LHCN-M2 (cell line): ENCODE results near the gene ELL2. TPM values are rescaled to one million over a fixed set of nuclear protein-coding genes. Genes with fewer than 3 reads are reported as not detected.
"Not testable (repeated sequence)": the region's sequence is repeated elsewhere in the genome, so short reads cannot be mapped to it uniquely, and the experiment has no call there.

Experiments used
- DNase-seq: peaks from one replicate; pipeline ENCODE4 v3.0.0-alpha.2; 2012; ENCODE audit warnings: low read depth
- total RNA-seq: library from RNA; depleted of rRNA; stranded (reverse); fragments of >200 nt; gene quantifications from 2 replicates; pipeline ENCODE4 v1.2.3, GENCODE V29; 2014

ELL2 gene
- total RNA-seq, 1 experiment from 2014 or later = 84.1 TPM

- DNase-seq = peak; percentile 85
Measured at GRCh38 chr5:95861864-95862561, 99.6 kb downstream of the ELL2 start.

- DNase-seq = peak; percentile 98
Measured at GRCh38 chr5:95861221-95861863, 100.3 kb downstream of the ELL2 start.

DNA sequence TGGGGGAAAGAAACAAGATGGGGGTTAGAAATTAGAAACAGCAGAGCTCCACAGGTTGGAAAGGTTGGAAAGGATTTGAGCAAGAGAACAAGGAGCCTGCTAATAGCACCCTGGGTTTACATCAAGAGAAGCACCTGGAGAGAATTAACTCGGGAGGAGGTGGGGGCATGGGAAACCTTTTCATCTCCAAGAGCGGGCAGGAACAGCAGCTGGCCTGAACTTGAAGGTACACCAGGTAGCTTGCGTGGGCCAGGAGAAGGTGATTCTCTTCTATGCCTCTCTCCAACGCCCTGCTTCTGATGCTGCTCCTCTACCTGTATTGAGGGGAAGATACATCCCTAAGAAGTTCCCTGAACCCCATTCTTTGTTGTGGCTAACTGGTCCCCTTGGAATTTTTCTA, 102.0 kb downstream of the ELL2 start:
- no peak for DNase-seq

DNA sequence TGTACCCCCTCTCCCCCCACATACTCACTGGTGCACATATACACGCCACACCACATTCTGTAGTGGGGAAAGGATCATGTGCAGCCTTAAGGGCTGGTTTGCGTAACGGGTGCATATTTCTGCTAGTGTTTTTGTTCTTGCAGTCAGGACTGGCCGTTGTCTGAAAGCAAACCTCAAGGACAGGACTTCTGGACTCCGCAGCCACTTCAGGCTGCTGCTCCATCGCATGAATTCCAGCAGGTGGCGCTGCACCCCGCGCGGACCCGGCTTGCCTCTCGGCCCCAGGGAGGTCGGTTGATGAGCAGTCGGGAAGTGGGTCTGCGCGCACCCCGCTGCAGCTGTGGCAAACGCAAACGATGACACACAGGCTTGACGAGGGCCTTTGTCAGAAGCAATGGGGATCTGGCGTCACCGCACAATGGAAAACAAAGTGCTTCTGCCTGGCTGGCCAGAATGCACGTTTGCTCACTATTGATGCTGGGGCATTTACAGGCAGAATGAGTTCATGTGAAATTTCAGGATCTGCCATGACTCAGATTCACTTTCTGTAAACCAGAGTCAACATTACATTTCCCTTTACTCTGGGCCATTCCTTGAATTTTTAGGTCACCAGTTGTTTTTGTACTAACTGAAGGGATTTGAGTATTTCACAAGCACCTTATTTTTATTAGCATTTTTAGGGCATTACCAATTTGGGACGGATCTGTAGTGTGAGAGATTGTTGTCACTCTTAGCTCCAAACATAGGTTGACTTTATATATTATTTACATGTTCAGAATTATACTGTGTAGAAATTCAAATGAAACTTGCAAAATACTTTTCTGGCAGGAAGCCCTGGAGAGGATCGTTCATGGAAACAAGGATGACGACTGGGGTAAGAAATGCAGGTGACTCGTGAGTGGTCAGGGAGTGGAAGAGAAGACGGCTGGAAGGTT, 102.7 kb downstream of the ELL2 start:
- peak; percentile 100 for DNase-seq

DNA sequence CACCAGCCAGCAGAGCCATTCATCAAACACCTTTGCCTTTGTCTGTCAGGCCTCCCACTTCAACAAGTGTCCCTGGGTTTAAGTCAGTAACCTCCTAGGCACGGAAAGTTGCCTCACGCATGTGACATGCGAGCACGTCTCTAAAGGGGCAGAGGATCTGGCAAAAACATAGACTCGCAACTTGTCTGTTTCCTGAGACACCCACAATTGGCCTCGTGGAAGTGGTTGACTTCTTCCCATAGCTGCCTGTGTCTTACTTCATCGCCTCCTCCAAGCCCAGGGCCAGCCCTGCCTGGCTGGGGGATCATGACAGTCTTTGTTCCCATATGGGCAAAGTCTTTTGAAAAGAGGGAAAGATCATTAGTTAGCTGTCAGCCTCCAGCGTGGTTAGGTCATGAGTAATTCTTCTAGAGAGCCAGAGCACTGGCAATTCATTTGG, 103.6 kb downstream of the ELL2 start:
- peak; percentile 73 for DNase-seq

DNA sequence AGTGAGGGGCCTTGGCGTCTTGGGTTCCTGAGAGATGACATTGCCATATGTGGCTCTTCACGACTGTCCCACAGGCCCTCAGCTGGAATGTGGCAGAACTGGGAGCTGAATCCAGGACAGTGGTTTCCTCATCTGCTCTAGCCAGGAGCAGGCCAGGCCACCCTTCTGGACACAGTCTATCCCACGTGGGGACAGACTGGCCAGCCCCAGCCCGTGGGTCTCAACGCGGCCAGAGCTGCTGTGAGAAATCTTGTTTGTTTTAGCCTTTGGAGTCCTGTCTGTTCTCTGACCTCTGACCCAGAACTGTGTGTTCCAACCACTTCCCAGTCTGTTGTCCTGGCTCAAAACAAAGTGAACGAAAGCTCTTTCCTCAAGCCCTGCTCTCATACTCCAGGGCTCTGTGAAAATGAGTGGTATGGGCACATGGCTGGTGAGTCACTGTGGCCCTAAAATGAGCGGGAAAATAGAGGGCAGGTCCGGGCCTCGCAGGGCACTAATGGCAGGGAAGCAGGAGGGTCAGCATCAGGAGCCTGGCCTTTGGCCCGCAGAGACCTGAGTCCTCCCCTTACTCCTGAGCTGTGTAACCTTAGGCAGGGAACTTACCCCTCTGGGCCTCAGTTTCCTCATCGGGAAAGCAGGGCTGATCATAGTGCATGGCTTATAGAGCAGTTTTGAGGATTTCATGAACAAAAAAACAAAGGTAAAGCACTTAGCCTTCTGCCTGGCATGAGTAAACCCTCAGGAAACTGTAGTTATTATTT, 104.3 kb downstream of the ELL2 start:
- DNase-seq = peak; percentile 95

DNA sequence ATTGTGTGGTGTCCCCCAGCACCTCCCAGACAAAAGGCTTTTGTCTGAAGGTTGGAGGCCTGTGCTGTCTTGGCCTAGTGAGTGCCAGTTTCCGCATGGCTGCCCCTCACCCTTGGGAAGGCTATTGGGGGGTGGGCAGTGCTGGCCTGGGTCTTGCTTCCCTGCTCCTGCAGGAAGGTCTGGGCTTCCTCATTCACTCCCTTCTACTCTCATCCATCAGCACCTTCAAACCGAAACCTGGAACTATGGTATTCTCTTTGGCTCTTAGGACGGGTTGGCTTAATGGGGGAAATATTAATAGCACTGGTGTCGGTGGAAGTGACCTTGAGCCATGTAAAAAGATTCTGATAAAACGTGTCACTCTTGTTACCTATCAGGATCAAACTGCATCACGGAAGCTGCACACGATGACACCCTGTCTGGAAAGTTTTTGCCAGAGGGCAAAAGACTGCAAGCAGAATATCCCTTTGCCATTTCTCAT, 105.1 kb downstream of the ELL2 start:
- no peak for DNase-seq

DNA sequence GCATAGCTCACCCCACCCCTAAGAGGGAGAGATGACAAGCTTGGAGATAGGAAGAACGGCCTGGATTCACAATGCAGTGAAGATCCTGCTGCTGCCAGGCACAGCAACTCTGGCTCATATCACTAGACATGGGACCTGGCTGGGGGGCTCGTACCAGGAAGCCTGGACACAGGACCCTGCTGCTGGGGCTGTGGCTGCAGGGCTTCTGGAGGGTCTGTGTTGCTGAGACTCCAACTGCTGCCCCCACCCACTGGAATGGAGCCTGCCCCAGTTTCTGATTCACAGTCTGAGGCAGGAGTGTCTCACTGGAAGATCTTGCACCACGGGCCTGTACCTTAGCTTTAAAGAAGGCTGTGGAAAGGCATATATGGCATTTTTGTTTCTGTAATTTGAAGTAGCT, 108.2 kb downstream of the ELL2 start:
- no peak for DNase-seq

DNA sequence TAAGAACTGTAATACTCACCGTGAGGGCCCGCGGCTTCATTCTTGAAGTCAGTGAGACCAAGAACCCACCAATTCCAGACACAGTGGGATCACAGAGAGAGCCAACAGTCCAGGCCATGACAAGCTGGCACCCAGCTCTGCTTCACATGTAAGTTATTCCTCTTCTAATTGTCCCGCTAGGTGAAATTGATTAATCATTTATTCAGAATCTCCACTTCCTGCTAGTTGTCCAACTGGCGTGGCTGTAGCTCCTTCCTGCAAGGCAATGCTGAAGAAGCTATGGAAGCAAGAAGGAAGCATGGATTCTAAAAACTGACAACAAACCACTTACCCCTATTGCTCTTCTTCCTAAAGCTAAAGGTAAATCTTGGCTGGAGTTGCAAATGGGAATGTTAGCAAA, 109.1 kb downstream of the ELL2 start:
- DNase-seq = no peak

GRCh38 chr5:95851141-95851540, 110.5 kb downstream of the ELL2 start:
- not testable (repeated sequence) for DNase-seq

- peak; percentile 43 for DNase-seq
Measured at GRCh38 chr5:95850391-95850894, 111.2 kb downstream of the ELL2 start.

DNA sequence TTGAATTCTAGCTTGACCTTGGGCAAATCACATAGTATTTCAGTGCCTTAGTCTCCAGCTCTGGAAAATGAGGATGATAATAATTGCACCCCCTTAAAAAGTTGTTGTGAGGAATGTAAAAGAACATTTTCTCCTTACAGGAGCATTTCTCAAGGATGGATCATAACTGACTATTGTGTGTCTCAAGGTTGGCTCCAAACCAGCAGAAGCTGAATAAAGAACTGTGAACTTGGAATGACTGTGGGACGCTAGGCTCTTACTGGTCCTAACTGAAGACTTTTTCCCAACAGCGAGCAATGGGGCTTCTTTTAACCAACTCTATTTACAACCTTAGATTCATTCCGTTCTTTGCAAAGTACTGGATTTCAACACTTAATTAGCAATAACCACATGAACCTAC, 113.0 kb downstream of the ELL2 start:
- DNase-seq = peak; percentile 54

DNA sequence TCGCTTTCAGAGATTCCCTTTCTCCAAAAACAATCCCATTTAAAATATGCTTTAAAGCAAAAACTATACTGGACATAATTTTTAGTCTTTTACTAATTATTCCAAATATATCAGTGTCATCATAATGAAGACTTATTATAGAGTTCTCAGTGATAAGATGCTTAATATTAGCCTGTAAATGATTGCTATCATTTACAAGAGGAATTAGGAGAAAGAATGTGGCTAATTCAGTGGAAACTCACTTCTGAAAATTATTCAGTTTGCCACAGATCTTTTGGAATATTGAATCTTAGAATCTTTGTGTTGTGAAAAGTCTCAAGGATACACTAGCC, 114.4 kb downstream of the ELL2 start:
- DNase-seq = no peak

DNA sequence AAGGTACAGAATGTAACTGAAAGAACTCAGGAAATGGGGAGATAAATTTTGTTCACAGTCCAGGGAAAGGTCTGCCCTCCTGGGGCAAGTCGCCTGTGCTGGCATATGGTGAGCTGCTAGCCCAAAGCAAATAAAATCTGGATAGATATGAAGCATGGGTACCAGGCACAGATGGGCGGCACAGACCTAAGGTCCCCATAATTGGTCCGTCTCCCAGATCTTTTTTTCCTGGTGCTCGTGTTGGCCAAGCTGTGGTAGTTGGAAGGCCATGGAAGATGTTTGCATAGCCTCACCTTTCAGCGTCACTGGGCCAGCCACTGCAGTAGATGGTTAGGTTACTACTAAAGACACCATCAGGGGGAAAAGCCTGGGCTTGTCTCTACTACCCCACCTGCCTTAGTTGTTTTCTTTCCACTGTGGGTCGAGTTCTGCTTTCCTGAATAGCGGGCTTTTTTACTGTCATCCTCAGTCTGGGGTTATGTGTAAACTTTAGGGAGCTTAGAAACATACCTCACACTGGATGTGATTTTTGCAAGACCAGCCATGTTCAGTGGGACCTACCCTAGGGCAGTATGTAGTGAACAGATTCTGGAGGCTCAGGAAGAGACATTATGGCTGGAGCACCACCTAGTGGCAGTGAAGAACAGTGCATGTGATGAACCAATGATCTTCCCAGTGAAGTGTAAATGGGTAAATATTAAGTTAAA, 114.9 kb downstream of the ELL2 start:
- peak; percentile 73 for DNase-seq

GRCh38 chr5:95845391-95845790, 116.3 kb downstream of the ELL2 start:
- no peak for DNase-seq

DNA sequence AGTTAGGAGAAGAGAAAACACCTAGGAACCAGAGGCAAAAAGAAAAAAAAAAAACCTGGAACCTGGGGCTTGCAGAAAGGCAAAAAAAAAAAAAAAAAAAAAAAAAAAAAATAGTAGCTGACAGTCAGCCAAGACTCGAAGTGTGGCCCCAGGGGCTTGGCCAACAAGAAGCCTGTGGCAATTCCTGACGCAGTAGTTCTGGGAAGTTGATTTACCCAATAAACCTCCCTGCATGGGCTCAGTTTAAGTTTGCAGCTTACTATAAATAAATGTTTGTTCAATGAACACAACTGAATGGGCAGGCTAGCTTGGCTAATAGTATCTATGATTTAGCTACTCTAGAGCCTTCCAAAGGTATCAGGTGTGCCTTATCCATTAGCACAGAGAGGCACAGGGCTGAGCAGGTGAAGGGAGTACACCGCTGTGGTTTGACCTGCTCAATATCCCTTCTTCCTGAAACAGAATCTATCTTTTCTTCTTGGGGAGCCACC, 117.9 kb downstream of the ELL2 start:
- no peak for DNase-seq

DNA sequence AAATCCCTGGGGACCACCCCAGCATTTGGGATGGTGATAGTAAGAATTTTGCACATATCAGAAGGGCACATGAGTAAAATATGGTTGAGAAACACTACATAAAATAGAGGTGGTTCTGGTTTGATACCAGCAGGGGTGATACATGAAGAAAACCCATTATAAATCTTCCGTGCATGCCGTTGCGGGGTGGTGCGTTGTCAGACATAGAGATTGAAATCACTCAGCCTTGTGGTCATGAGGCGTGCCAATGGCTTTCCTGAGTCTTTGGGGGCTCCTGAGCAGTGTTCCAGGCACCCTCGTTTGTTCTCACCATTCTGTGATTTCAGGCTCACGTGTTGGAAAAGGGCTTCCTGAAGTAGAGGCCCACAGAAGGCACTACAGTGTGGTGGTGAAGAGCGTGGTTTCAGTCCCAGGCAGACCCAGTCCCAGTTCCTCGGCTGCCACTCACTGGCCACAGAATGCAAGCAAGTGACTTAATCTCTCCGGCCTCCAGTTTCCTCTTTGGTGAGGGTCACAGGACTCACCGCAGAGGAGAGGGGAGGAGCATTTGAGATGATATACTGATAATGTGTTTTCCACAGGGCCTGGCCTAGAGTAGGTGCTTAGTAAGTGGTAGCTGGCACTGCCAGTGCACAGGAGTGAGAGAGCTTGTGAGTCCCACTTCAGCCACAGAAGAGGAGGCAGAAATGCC, 118.7 kb downstream of the ELL2 start:
- peak; percentile 74 for DNase-seq

DNA sequence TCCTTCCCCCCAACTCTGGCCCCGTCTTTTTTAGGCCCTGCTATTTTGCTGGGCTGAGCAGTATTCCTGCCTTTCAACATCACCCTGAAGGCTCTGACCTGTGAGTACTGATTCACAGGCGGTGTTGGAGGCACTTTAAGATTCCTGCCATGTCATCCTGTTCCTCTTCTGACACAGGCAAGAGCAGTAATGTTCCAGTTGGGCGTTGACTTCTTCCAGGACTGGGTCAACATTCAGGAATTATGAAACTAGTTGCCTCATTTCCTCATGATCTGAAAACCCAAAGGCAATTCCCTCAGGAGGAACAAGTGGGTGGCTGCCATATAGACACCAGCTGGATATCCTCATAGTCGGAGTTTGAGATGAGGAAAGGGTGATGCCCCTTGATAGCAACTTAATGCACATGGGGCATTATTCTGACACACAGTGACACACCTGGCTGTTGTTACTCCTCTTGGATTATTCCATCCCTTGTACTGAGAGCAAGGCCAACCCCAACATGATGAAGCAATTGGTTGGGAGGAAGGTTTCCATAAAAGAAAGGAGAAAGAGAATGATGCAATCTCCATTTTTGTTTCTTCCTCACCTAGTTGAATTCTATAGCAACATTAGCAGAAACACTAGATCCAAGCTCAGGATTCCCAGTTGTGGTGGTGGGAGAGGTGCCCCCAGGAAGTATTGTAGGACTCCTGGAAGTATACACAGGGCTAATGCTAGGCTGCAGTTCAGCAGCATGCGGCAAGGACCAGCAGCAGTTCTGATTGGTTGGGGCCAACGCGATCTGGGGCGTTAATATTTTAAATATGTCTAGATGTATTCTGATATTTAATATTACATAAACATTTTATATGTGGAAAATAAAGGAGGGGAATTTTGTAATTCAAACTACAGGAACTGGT, 119.5 kb downstream of the ELL2 start:
- DNase-seq = peak; percentile 66
